Ishikawa (cell line): ENCODE data around the gene ATP2B2.

Source experiments
- CEBPB ChIP-seq: IDR thresholded peaks from 2 replicates; pipeline ENCODE4 v1.6.1; 2012
- CREB1 ChIP-seq: IDR thresholded peaks from 2 replicates; pipeline ENCODE4 v1.6.1; 2012; ENCODE audit warnings: low read depth
- EGR1 ChIP-seq: IDR thresholded peaks from 2 replicates; pipeline ENCODE4 v1.6.1; 2012
- EP300 ChIP-seq: IDR thresholded peaks from 2 replicates; pipeline ENCODE4 v1.6.1; 2012; ENCODE audit warnings: borderline replicate concordance
- MAX ChIP-seq: IDR thresholded peaks from 2 replicates; pipeline ENCODE4 v1.6.1; 2012
- RAD21 ChIP-seq: IDR thresholded peaks from 2 replicates; pipeline ENCODE4 v1.6.1; 2012; ENCODE audit warnings: low read depth
- REST ChIP-seq: IDR thresholded peaks from 2 replicates; pipeline ENCODE4 v1.6.1; 2012; ENCODE audit warnings: low read depth, mild to moderate bottlenecking
- TAF1 ChIP-seq: IDR thresholded peaks from 2 replicates; pipeline ENCODE4 v1.6.1; 2012; ENCODE audit warnings: low read depth, mild to moderate bottlenecking
- TEAD4 ChIP-seq: IDR thresholded peaks from 2 replicates; pipeline ENCODE4 v1.6.1; 2012
- YY1 ChIP-seq: IDR thresholded peaks from 2 replicates; pipeline ENCODE4 v1.6.1; 2012; ENCODE audit warnings: low read depth
- ZBTB7A ChIP-seq: IDR thresholded peaks from 2 replicates; pipeline ENCODE4 v1.6.1; 2012; ENCODE audit warnings: low read depth

GRCh38 chr3:10299175-10299574 lies 206.2 kb downstream of the ATP2B2 start:
- TF ChIP-seq ZBTB7A, result no peak
- TF ChIP-seq REST, result no peak
- no peak for TF ChIP-seq RAD21
- no peak for TF ChIP-seq EP300
- no peak for TF ChIP-seq CREB1
- no peak for TF ChIP-seq CEBPB
- no peak for TF ChIP-seq TEAD4
- TF ChIP-seq TAF1, result no peak
- TF ChIP-seq EGR1, result no peak
- no peak for TF ChIP-seq YY1
- TF ChIP-seq MAX, result no peak
